ENCODE results near the gene TRPC5OS.

The TRPC5OS gene

DNA sequence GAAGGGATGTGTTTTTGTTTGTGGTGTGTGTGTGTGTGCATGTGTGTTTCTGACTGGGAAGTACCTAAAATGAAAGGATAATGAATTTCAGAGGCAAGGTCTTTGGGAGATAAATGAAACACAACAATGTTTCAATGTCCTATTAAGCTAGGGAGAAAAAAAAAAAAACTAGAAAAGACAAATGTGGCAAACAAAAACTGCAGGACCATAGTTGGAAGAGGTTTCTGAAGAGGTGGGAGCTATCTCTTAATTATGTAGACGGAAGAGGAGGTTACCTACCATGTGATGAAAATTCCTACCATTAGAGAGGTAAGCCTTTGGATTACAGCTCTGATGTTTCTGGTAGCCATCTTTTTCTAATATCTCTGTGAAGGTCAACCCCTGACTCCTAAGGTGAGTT is at the start of gene TRPC5OS:
Gene TRPC5OS (plus strand): TSS at position 301 of the 400 bp plus-strand sequence. CDS start 25,669 bp downstream, outside the sequence.
- no peak within 1 kb of the TSS for H3K27ac Mint-ChIP-seq
- H3K36me3 Mint-ChIP-seq = no peaks in the 10 kb centered on the region
- H3K9me3 Mint-ChIP-seq = no peaks in the 10 kb centered on the region

GRCh38 chrX:111829345-111829744 is 46.6 kb upstream of the TRPC5OS start:
- no peak for ATAC-seq
- H3K9me3 Mint-ChIP-seq = peaks cover 4% of the 10 kb centered on the region
- H3K4me3 Mint-ChIP-seq = no peak overlapping the region
- no peak overlapping the region for H3K27ac Mint-ChIP-seq
- no peaks in the 10 kb centered on the region for H3K36me3 Mint-ChIP-seq
- no peaks in the 10 kb centered on the region for H3K4me1 Mint-ChIP-seq
- no peaks in the 10 kb centered on the region for H3K27me3 Mint-ChIP-seq

More for the DNA sequence above, at the start of gene TRPC5OS:
- no peak within 1 kb of the TSS for H3K4me3 Mint-ChIP-seq
- no peaks in the 10 kb centered on the region for H3K4me1 Mint-ChIP-seq
- peaks cover 6% of the 10 kb centered on the region for H3K27me3 Mint-ChIP-seq
- ATAC-seq = no peak

GRCh38 chrX:111830571-111830970 is 45.4 kb upstream of the TRPC5OS start:
- H3K9me3 Mint-ChIP-seq = peaks cover 4% of the 10 kb centered on the region
- no peak for ATAC-seq
- no peaks in the 10 kb centered on the region for H3K27me3 Mint-ChIP-seq
- no peaks in the 10 kb centered on the region for H3K4me1 Mint-ChIP-seq
- H3K4me3 Mint-ChIP-seq = no peak overlapping the region
- no peak overlapping the region for H3K27ac Mint-ChIP-seq
- H3K36me3 Mint-ChIP-seq = no peaks in the 10 kb centered on the region

- Mint-ChIP-seq H3K4me1 (no peaks in the 10 kb centered on the region), H3K36me3 (no peaks in the 10 kb centered on the region), H3K27ac (no peak overlapping the region), H3K9me3 (peaks cover 4% of the 10 kb centered on the region), H3K4me3 (no peak overlapping the region), H3K27me3 (no peaks in the 10 kb centered on the region)
- no peak for ATAC-seq
Observed at GRCh38 chrX:111831343-111831742, 44.6 kb upstream of the TRPC5OS start.

DNA sequence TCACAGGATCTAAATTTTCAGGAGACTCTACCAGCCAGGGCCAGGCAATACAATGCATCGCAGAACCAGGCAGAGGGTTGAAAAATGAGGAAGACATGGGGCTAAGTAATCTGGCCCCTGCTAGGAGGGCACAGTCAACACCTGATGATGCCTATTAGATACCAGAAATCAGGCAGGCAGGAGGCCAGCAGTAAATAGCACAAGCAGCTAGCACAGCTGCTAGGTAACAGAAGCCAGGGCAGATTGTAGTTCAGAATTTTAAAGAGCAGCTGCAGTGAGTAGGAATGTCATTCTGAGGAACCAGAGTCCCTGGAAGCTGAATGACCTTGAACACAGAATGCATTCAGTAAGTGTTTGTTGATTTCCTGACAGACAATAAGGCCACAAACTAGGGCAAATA is 38.8 kb upstream of the TRPC5OS start:
- Mint-ChIP-seq H3K4me3 (no peak overlapping the region), H3K27me3 (no peaks in the 10 kb centered on the region), H3K36me3 (no peaks in the 10 kb centered on the region), H3K4me1 (no peaks in the 10 kb centered on the region), H3K27ac (no peak overlapping the region), H3K9me3 (no peaks in the 10 kb centered on the region)
- ATAC-seq = no peak

DNA sequence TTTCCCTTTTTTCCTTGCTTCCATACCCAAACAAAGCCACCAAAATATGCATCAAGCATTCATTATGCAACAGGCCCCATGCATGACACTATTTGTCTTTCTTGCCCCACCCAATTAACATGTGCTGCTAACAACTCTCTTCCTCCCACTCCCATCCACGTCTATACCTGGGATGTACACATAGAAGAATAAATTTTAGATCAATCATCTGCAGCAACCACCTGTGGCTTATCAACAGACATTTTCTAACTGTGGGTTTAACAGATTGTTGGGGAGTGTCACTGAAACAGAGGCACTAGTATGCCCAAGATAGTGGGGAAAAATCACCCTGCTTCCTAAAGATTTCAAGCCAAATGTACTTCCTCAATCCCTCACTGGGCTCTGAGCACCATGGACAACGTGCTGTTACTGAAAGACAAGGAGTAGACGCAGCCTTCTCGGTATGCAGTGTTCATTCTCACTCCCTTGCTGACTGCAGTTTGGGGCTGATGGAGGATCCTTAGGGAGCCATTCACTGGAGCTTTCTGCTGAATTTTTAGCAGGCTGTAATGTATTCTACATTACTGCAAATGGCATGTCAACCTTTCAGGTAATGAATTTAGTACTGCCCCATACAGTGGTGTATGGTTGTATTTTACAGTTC is 28.4 kb upstream of the TRPC5OS start:
- H3K36me3 Mint-ChIP-seq = no peaks in the 10 kb centered on the region
- H3K27ac Mint-ChIP-seq = no peak overlapping the region
- no peaks in the 10 kb centered on the region for H3K9me3 Mint-ChIP-seq
- no peak for ATAC-seq
- H3K27me3 Mint-ChIP-seq = no peaks in the 10 kb centered on the region
- no peak overlapping the region for H3K4me3 Mint-ChIP-seq
- H3K4me1 Mint-ChIP-seq = no peaks in the 10 kb centered on the region

GRCh38 chrX:111848541-111848940 is 27.4 kb upstream of the TRPC5OS start:
- no peaks in the 10 kb centered on the region for H3K9me3 Mint-ChIP-seq
- no peaks in the 10 kb centered on the region for H3K4me1 Mint-ChIP-seq
- H3K27ac Mint-ChIP-seq = no peak overlapping the region
- H3K4me3 Mint-ChIP-seq = no peak overlapping the region
- no peak for ATAC-seq
- H3K36me3 Mint-ChIP-seq = no peaks in the 10 kb centered on the region
- no peaks in the 10 kb centered on the region for H3K27me3 Mint-ChIP-seq

DNA sequence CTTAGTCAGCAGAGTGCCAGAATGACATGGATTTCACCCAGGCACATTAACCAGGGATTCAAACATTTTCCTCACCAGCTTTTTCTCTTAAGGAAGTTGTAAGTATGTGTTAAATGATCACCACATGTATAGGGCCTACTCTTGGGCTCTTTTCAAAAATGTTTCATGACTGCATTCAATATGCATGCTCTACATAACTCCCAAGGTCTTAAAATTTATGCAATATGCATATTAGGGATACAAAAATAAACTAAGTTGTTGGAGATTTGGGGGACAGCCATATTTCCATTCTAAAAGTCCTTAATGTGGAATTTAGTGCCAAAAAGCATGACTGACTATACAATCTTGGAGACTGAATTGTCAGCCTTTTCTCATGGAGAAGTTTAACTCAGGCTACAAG is 25.0 kb upstream of the TRPC5OS start:
- Mint-ChIP-seq H3K9me3 (peaks cover 3% of the 10 kb centered on the region), H3K27ac (no peak overlapping the region), H3K27me3 (no peaks in the 10 kb centered on the region), H3K36me3 (no peaks in the 10 kb centered on the region), H3K4me1 (no peaks in the 10 kb centered on the region), H3K4me3 (no peak overlapping the region)
- no peak for ATAC-seq

DNA sequence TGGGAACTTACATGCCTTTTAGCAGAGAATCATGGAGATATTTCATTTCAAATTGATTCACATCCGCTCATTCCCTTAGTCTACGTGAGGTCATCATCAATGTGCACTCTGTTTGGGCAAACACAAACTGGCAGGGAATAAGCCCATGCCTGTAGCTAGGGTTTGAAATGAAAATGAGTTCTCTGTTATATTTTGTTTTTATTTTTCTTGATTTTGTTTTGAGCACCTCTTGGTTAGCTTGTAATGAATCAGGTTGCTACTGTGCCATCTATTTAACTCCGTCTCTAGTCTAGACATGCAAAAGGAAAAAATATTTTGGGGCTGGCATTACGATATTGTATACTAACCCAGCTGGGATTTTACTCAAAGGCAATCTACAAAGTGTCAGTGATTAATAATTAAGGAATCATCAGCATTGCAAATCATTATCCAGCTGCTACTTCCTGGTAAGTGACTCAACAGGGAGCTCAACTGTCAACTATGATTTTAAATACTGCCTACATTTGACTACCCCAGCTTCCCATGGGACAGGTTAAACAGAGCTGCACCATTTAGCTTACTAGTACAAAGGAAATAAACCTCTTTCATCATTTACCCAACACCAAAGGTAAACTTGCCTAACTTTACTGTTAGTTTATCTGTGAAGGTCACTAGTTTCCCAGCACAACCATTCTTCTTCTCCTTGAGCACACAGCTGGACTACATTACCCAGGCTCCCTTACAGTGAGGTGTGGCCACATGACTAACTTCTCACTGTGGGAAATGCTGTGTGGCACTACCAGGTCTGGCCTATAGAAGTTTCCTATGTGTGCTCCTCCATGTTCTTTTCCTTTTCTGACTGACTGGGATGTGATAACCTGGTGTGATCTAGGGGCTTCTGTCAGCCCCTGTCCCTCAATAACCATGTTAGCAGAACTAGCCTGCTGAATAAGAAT is 21.2 kb upstream of the TRPC5OS start:
- Mint-ChIP-seq H3K4me1 (no peaks in the 10 kb centered on the region), H3K36me3 (no peaks in the 10 kb centered on the region), H3K4me3 (no peak overlapping the region), H3K27ac (no peak overlapping the region), H3K9me3 (peaks cover 3% of the 10 kb centered on the region), H3K27me3 (no peaks in the 10 kb centered on the region)
- no peak for ATAC-seq

DNA sequence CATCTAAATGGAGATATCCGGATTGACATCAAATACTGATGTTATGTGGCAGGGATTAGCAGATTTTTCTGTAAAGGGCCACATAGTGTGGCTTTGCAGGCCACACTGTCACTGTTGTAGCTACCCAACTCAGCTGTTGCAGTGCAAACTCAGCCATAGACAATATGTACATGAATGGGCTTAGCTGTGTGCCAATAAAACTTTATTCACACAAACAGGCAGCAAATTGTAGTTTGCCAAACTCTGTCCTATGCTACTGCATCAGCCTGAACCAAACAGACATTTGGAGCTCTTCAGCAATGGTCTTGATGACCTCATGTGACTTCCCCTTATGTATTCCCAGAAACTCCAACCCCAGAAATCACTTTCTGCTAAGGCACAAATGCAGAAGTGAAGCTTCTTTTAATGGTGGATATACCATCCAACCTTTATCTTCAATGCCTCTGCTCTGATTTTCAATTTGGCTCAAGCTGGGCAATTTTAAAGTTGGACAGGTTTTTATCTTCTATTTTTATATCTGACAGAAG is 18.4 kb upstream of the TRPC5OS start:
- Mint-ChIP-seq H3K36me3 (no peaks in the 10 kb centered on the region), H3K4me3 (no peak overlapping the region), H3K27me3 (no peaks in the 10 kb centered on the region), H3K27ac (no peak overlapping the region), H3K9me3 (peaks cover 3% of the 10 kb centered on the region), H3K4me1 (no peaks in the 10 kb centered on the region)
- ATAC-seq = no peak

DNA sequence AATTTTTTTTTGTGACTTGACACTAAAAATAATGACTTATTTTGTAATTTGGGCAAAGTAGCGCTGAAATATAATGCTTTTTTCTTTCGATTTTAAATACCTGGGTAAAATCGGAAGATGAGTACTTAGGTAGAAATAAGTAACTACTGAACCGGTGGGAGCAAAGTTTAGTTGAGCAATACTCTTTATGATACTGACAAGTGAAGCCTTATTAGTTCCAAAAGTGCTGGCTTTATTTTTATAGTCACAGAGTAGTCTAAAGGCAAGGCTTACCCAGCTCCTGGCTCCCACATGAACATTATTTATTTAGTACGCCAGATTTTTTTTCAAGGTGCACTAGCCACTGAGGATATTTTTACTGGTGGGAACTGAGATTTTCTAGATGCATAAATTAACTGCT is 14.4 kb upstream of the TRPC5OS start:
- no peak for ATAC-seq
- H3K4me1 Mint-ChIP-seq = no peaks in the 10 kb centered on the region
- no peaks in the 10 kb centered on the region for H3K36me3 Mint-ChIP-seq
- no peak overlapping the region for H3K4me3 Mint-ChIP-seq
- no peak overlapping the region for H3K27ac Mint-ChIP-seq
- H3K27me3 Mint-ChIP-seq = no peaks in the 10 kb centered on the region
- H3K9me3 Mint-ChIP-seq = no peaks in the 10 kb centered on the region

- no peaks in the 10 kb centered on the region for H3K27me3 Mint-ChIP-seq
- no peak overlapping the region for H3K27ac Mint-ChIP-seq
- no peaks in the 10 kb centered on the region for H3K9me3 Mint-ChIP-seq
- ATAC-seq = no peak
- H3K4me1 Mint-ChIP-seq = no peaks in the 10 kb centered on the region
- H3K4me3 Mint-ChIP-seq = no peak overlapping the region
- H3K36me3 Mint-ChIP-seq = no peaks in the 10 kb centered on the region
Observed at GRCh38 chrX:111867236-111867635, 8.7 kb upstream of the TRPC5OS start.

DNA sequence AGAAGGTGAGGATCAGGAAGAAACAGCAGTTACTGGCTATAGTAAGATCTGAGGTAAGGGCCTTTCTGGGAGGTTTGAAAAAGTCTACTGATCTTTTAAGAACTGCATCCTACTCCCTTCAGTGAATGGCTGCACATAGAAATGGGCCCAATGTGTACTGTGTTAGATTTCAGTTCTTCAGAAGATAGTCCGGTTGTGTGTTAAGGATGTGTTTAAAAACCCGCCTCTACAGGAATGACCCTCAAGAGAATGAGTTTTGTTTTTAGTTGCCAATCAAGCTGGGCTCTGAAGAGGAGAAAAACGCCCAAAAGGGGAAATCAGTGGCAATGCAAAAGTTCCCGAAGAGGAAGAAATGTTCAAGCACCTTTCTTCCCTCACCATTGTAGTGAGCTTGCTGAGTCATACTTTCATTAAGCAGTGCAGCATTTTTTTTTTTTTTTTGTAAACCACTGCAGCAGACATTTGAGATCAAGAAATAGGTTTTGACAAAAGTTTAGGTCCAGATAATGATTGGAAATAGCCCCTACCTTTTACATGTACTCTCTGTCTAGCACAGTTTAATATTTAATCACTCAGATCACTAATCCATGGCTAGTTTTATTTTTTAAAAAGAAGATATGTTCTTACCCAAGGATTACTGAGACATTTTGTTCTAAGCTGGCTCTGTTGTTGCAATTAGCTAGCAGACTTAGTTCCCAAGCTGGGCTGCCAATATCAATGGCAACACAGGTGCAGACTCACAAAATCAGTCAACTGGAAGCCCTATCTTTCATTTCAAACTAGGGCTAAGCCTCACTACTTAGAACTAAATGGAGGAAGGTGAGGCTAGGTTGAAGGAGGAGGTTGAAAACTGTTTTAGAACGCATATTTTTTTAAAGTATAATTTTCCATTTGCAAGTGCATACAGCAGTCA is 7.0 kb upstream of the TRPC5OS start:
- H3K9me3 Mint-ChIP-seq = no peaks in the 10 kb centered on the region
- H3K27ac Mint-ChIP-seq = no peak overlapping the region
- H3K36me3 Mint-ChIP-seq = no peaks in the 10 kb centered on the region
- ATAC-seq = peak; percentile 47
- no peaks in the 10 kb centered on the region for H3K4me1 Mint-ChIP-seq
- H3K4me3 Mint-ChIP-seq = no peak overlapping the region
- no peaks in the 10 kb centered on the region for H3K27me3 Mint-ChIP-seq

- no peaks in the 10 kb centered on the region for H3K36me3 Mint-ChIP-seq
- H3K9me3 Mint-ChIP-seq = no peaks in the 10 kb centered on the region
- no peaks in the 10 kb centered on the region for H3K4me1 Mint-ChIP-seq
- no peak overlapping the region for H3K4me3 Mint-ChIP-seq
- H3K27ac Mint-ChIP-seq = no peak overlapping the region
- no peaks in the 10 kb centered on the region for H3K27me3 Mint-ChIP-seq
- no peak for ATAC-seq
Observed at GRCh38 chrX:111869639-111870034, 6.3 kb upstream of the TRPC5OS start.

DNA sequence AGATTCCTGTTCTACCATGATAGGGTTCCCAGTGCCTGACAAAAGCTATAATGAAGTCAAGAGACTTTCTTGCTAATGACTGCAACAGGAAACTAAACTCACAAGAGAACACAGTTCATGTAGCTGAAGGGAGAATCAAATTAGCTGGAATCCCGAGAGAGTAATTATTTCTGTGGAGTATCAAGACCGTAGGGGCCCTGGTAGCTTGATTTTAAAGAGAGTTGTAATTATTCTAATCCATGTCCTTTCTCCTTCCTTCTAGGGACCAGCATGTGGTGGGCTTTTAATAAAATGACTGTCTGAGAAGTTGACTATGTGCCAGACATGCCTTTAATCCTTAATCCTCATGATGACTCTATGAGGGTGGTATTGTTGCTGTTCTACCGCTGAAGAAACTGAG is 1.7 kb upstream of the TRPC5OS start:
- Mint-ChIP-seq H3K4me3 (no peak overlapping the region), H3K27ac (no peak overlapping the region), H3K9me3 (no peaks in the 10 kb centered on the region), H3K4me1 (no peaks in the 10 kb centered on the region), H3K36me3 (no peaks in the 10 kb centered on the region), H3K27me3 (peaks cover 6% of the 10 kb centered on the region)
- ATAC-seq = no peak

Data from stimulated activated memory B cell treated with anti-CD40 and anti-IgM and Interleukin-4, amounts not matched to agents 10 μg/mL and 1 μg/mL and 100 μg/mL, for 72 hours (primary cell).